PFSK-1 (cell line): ENCODE measurements around the gene LAMP1.

Source experiments
- FOXP2 ChIP-seq: optimal IDR thresholded peaks from 2 replicates; pipeline ENCODE3; 2011; ENCODE audit warnings: borderline replicate concordance, control low read depth, inconsistent platforms; ENCODE audit not compliant: insufficient read depth; ENCODE audit errors: extremely low read length, extremely low read depth
- POLR2AphosphoS5 ChIP-seq: IDR thresholded peaks from 2 replicates; pipeline ENCODE4 v1.6.1; 2012; ENCODE audit warnings: low read depth, mild to moderate bottlenecking, control low read depth, low read length, moderate library complexity
- SIN3A ChIP-seq: IDR thresholded peaks from 2 replicates; pipeline ENCODE4 v1.6.1; 2012; ENCODE audit warnings: mild to moderate bottlenecking, low read length, moderate library complexity, borderline replicate concordance; ENCODE audit not compliant: insufficient read depth
- TAF1 ChIP-seq: IDR thresholded peaks from 2 replicates; pipeline ENCODE4 v1.6.1; 2012; ENCODE audit warnings: low read length, control low read depth, borderline replicate concordance; ENCODE audit not compliant: insufficient read depth
- TF ChIP-seq, protein P1 (sequence below), 2 experiments: IDR thresholded peaks; 2 replicates each; pipeline versions ENCODE4 v1.6.1 to v1.8.0; 2011 to 2012; ENCODE audit warnings: low read depth in 2 of 2, low read length in 2 of 2, control low read depth in 1 of 2, inconsistent platforms in 1 of 2, mild to moderate bottlenecking in 1 of 2, moderate library complexity in 1 of 2; ENCODE audit not compliant: insufficient read depth in 1 of 2

DNA sequence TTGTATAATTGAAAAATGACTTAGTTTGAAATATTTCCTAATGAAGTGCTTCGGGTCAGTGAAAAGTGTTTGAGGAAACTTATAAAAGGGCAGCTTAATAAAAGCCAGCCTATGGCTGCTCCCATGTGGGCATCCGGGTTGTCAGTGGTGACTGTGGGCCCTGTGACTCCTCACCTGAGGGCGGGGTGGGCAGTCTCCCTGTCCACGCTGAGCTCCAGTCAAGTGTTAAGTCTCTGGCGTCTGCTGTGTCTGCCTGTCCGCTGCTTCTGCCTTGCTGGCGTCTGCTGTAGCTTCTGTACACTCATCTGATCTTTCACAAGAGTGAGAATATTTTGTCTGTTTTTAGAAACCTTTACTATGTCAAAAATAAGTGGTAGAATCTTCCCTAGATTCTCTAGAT is 7.1 kb downstream of the LAMP1 start:
- no peak for TF ChIP-seq POLR2AphosphoS5
- TF ChIP-seq, protein P1, sequence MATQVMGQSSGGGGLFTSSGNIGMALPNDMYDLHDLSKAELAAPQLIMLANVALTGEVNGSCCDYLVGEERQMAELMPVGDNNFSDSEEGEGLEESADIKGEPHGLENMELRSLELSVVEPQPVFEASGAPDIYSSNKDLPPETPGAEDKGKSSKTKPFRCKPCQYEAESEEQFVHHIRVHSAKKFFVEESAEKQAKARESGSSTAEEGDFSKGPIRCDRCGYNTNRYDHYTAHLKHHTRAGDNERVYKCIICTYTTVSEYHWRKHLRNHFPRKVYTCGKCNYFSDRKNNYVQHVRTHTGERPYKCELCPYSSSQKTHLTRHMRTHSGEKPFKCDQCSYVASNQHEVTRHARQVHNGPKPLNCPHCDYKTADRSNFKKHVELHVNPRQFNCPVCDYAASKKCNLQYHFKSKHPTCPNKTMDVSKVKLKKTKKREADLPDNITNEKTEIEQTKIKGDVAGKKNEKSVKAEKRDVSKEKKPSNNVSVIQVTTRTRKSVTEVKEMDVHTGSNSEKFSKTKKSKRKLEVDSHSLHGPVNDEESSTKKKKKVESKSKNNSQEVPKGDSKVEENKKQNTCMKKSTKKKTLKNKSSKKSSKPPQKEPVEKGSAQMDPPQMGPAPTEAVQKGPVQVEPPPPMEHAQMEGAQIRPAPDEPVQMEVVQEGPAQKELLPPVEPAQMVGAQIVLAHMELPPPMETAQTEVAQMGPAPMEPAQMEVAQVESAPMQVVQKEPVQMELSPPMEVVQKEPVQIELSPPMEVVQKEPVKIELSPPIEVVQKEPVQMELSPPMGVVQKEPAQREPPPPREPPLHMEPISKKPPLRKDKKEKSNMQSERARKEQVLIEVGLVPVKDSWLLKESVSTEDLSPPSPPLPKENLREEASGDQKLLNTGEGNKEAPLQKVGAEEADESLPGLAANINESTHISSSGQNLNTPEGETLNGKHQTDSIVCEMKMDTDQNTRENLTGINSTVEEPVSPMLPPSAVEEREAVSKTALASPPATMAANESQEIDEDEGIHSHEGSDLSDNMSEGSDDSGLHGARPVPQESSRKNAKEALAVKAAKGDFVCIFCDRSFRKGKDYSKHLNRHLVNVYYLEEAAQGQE (IDR thresholded peaks at IDR 0.05; ENCODE audit: insufficient read depth in 1 of 2, low read depth in 2 of 2, low read length in 2 of 2), result no peak
- TF ChIP-seq TAF1, result no peak
- no peak for TF ChIP-seq FOXP2
- TF ChIP-seq SIN3A, result no peak
